CD4-positive, alpha-beta T cell (primary cell): ENCODE data around the gene LYRM9. TPM values are rescaled to one million over a fixed set of nuclear protein-coding genes. Genes with fewer than 3 reads are reported as not detected.

Experiments
- ATAC-seq: fragments of 200-7000 bp; cut with Tn5 transposase; one replicate; pipeline ENCODE4 v1.10.0; 2022; ENCODE audit warnings: mild to moderate bottlenecking; ENCODE audit not compliant: poor library complexity
- CTCF ChIA-PET: fragments of 350-600 bp; sonication (Branson Sonifier 250); formaldehyde crosslinking; loops from one replicate; lab custom pipeline; 2021; ENCODE audit warnings: antibody characterized with exemption, inconsistent platforms; lab: Charles Lee
- POLR2A ChIA-PET: fragments of 350-600 bp; sonication (Branson Sonifier 250); formaldehyde crosslinking; loops from one replicate; lab custom pipeline; 2021; ENCODE audit warnings: antibody characterized with exemption, inconsistent platforms; lab: Charles Lee
- DNase-seq, 14 experiments: peaks; one replicate each; pipeline ENCODE4 v3.0.0-alpha.2; 2013 to 2020; ENCODE audit warnings: mixed read lengths in 2 of 14
- H3K27ac ChIP-seq, 2 donors: one replicate each; pipeline versions ENCODE4 v1.5.1 to v1.7.0; 2013; ENCODE audit warnings: low read length in 2 of 2, low read depth in 1 of 2, mild to moderate bottlenecking in 1 of 2
- H3K27me3 ChIP-seq, 2 experiments: 1 replicate in 1 of 2; 2 replicates in 1 of 2; pipeline versions ENCODE4 v1.6.1 to v1.7.0; 2013; ENCODE audit warnings: low read length in 2 of 2, control low read depth in 1 of 2, mild to moderate bottlenecking in 1 of 2, moderate library complexity in 1 of 2; ENCODE audit not compliant: insufficient read depth in 2 of 2, control insufficient read depth in 1 of 2
- H3K36me3 ChIP-seq: one replicate; pipeline ENCODE4 v1.6.1; 2013; ENCODE audit warnings: low read length, control low read depth; ENCODE audit not compliant: insufficient read depth
- H3K4me1 ChIP-seq: one replicate; pipeline ENCODE4 v1.6.1; 2013; ENCODE audit warnings: low read length, control low read depth; ENCODE audit not compliant: insufficient read depth
- H3K4me3 ChIP-seq: one replicate; pipeline ENCODE4 v1.5.1; 2013; ENCODE audit warnings: mild to moderate bottlenecking, low read length, moderate library complexity
- H3K9me3 ChIP-seq, 2 experiments: 1 replicate in 1 of 2; 2 replicates in 1 of 2; pipeline versions ENCODE4 v1.6.1 to v1.7.0; 2013; ENCODE audit warnings: low read length in 2 of 2, mild to moderate bottlenecking in 2 of 2, control low read depth in 1 of 2, moderate library complexity in 1 of 2; ENCODE audit not compliant: control insufficient read depth in 1 of 2, insufficient read depth in 1 of 2
- H3K27ac Mint-ChIP-seq: one replicate; pipeline ENCODE4 v1.8.0; 2020; ENCODE audit warnings: mixed read lengths
- H3K27me3 Mint-ChIP-seq: one replicate; pipeline ENCODE4 v1.8.0; 2021; ENCODE audit warnings: mixed read lengths
- H3K36me3 Mint-ChIP-seq: one replicate; pipeline ENCODE4 v1.8.0; 2021; ENCODE audit warnings: low read depth, mixed read lengths
- H3K4me1 Mint-ChIP-seq: one replicate; pipeline ENCODE4 v1.8.0; 2021; ENCODE audit warnings: low read depth, mixed read lengths
- H3K4me3 Mint-ChIP-seq: one replicate; pipeline ENCODE4 v1.8.0; 2020; ENCODE audit warnings: mild to moderate bottlenecking, mixed read lengths
- H3K9me3 Mint-ChIP-seq: one replicate; pipeline ENCODE4 v1.8.0; 2020; ENCODE audit warnings: mixed read lengths
- CTCF ChIP-seq: fragments of 200-600 bp; IDR thresholded peaks from one replicate; pipeline ENCODE4 v1.8.0; 2022; ENCODE audit warnings: antibody characterized with exemption, mild to moderate bottlenecking
- intact Hi-C, 2 experiments: fragments of 100-400 bp; cut with DNase I in 1 of 2; cut with micrococcal nuclease in 1 of 2; formaldehyde crosslinking; loops; one replicate each; pipeline versions ENCODE4 v1.15.1 to v1.9.0; 2023 to 2025; cut with DNase I, micrococcal nuclease
- total RNA-seq, 174 experiments: library from RNA in 2 of 174; stranded (reverse) in 2 of 174; gene quantifications; one replicate each; pipeline ENCODE4 v1.2.3 and lab custom pipeline; 2021 to 2026

LYRM9 gene
- total RNA-seq, 2 experiments from 2014 or later, result 13.0 to 15.7 TPM

- Mint-ChIP-seq H3K4me3 (no peak overlapping the region), H3K27ac (no peak overlapping the region), H3K4me1 (no peaks in the 10 kb centered on the region), H3K27me3 (peaks cover 11% of the 10 kb centered on the region), H3K9me3 (no peaks in the 10 kb centered on the region), H3K36me3 (no peaks in the 10 kb centered on the region)
- H3K4me3 ChIP-seq, result no peak overlapping the region
- intact Hi-C loops, result no loop called here
- H3K27ac ChIP-seq, result no peak overlapping the region
- no peak for TF ChIP-seq CTCF
- H3K9me3 ChIP-seq, result no peaks in the 10 kb centered on the region
- CTCF ChIA-PET, result interaction anchor here (1.0 kb wide), 1 partner anchor 12 kb away, joined by 3 read pairs; no protein-coding TSS in a partner anchor
- H3K4me1 ChIP-seq, result no peaks in the 10 kb centered on the region
- H3K36me3 ChIP-seq, result no peaks in the 10 kb centered on the region
- POLR2A ChIA-PET, result no interaction called here
- DNase-seq, result no peak
- ATAC-seq, result no peak
- H3K27me3 ChIP-seq, result peaks cover 0 to 2% of the 10 kb centered on the region in 2 experiments
These were observed 34.6 kb upstream of the LYRM9 start for GRCh38 chr17:27927781-27928180.

- Mint-ChIP-seq H3K9me3 (no peaks in the 10 kb centered on the region), H3K27ac (no peak overlapping the region), H3K4me3 (no peak overlapping the region), H3K36me3 (no peaks in the 10 kb centered on the region), H3K4me1 (no peaks in the 10 kb centered on the region), H3K27me3 (peaks cover 8% of the 10 kb centered on the region)
- ATAC-seq (no peak), DNase-seq (no peak)
- no peaks in the 10 kb centered on the region for H3K36me3 ChIP-seq
- no peak overlapping the region for H3K27ac ChIP-seq
- CTCF ChIA-PET, result no interaction called here
- POLR2A ChIA-PET, result no interaction called here
- no peaks in the 10 kb centered on the region for H3K4me1 ChIP-seq
- no peak overlapping the region for H3K4me3 ChIP-seq
- intact Hi-C loops, result no loop called here
- TF ChIP-seq CTCF, result no peak
- H3K27me3 ChIP-seq, result peaks cover 0 to 2% of the 10 kb centered on the region in 2 experiments
- no peaks in the 10 kb centered on the region for H3K9me3 ChIP-seq
These were observed 28.4 kb upstream of the LYRM9 start for GRCh38 chr17:27921599-27921998.

GRCh38 chr17:27921077-27921476 lies 27.9 kb upstream of the LYRM9 start:
- Mint-ChIP-seq H3K36me3 (no peaks in the 10 kb centered on the region), H3K9me3 (no peaks in the 10 kb centered on the region), H3K4me1 (no peaks in the 10 kb centered on the region), H3K4me3 (no peak overlapping the region), H3K27ac (no peak overlapping the region), H3K27me3 (peaks cover 9% of the 10 kb centered on the region)
- H3K36me3 ChIP-seq, result no peaks in the 10 kb centered on the region
- no peak for TF ChIP-seq CTCF
- POLR2A ChIA-PET, result no interaction called here
- ATAC-seq (no peak), DNase-seq (no peak)
- H3K4me1 ChIP-seq, result no peaks in the 10 kb centered on the region
- H3K9me3 ChIP-seq, result no peaks in the 10 kb centered on the region
- H3K4me3 ChIP-seq, result no peak overlapping the region
- intact Hi-C loops, result no loop called here
- H3K27ac ChIP-seq, result no peak overlapping the region
- CTCF ChIA-PET, result no interaction called here
- peaks cover 0 to 3% of the 10 kb centered on the region in 2 experiments for H3K27me3 ChIP-seq
